Caco-2 (cell line): Measurements from ENCODE around the gene RIN3. TPM values are rescaled to one million over a fixed set of nuclear protein-coding genes. Genes with fewer than 3 reads are reported as not detected.

Experiments
- BruUV-seq: library from RNA; stranded (reverse); fragments of 400-500 nt; replicated peaks from 2 replicates; lab custom pipeline; 2021; lab: Mats Ljungman, UMichigan
- CTCF ChIA-PET: fragments of 300-600 bp; sonication (Branson Sonifier 250); formaldehyde crosslinking; loops from one replicate; lab custom pipeline; 2022; ENCODE audit warnings: antibody characterized with exemption; lab: Charles Lee
- POLR2A ChIA-PET: fragments of 300-600 bp; sonication (Branson Sonifier 250); formaldehyde crosslinking; loops from one replicate; lab custom pipeline; 2022; ENCODE audit warnings: antibody characterized with exemption; lab: Charles Lee
- DNase-seq, 2 experiments: peaks; one replicate each; pipeline versions ENCODE4 v3.0.0 to v3.0.0-alpha.2; 2020 to 2022
- H3K27me3 ChIP-seq: replicated peaks from 2 replicates; pipeline ENCODE4 v1.6.0; 2011; ENCODE audit warnings: low read length; ENCODE audit not compliant: control insufficient read depth, insufficient read depth
- H3K36me3 ChIP-seq: 2 replicates; pipeline ENCODE4 v1.5.1; 2011; ENCODE audit warnings: low read length; ENCODE audit not compliant: control insufficient read depth, insufficient read depth
- H3K4me1 ChIP-seq: fragments of 250-450 bp; sonication (Bioruptor Pico); 2 replicates; pipeline ENCODE4 v1.5.1; 2020; ENCODE audit warnings: mild to moderate bottlenecking
- H3K4me3 ChIP-seq: 2 replicates; pipeline ENCODE4 v1.5.1; 2011; ENCODE audit warnings: low read depth, mild to moderate bottlenecking, control low read depth, low read length
- H3K9me3 ChIP-seq: fragments of 250-450 bp; sonication (Bioruptor Pico); 2 replicates; pipeline ENCODE4 v1.5.1; 2020; ENCODE audit warnings: mild to moderate bottlenecking, moderate library complexity
- H3K27ac Mint-ChIP-seq: one replicate; pipeline ENCODE4 v1.8.0; 2022; ENCODE audit warnings: mixed read lengths; ENCODE audit not compliant: unreplicated experiment
- H3K27me3 Mint-ChIP-seq: one replicate; pipeline ENCODE4 v1.8.0; 2022; ENCODE audit warnings: mixed read lengths; ENCODE audit not compliant: insufficient read depth, unreplicated experiment
- H3K36me3 Mint-ChIP-seq: one replicate; pipeline ENCODE4 v1.8.0; 2022; ENCODE audit warnings: mild to moderate bottlenecking, mixed read lengths; ENCODE audit not compliant: insufficient read depth, unreplicated experiment
- H3K4me1 Mint-ChIP-seq: one replicate; pipeline ENCODE4 v1.8.0; 2022; ENCODE audit warnings: low read depth, mixed read lengths; ENCODE audit not compliant: unreplicated experiment
- H3K4me3 Mint-ChIP-seq: one replicate; pipeline ENCODE4 v1.8.0; 2022; ENCODE audit warnings: mild to moderate bottlenecking, moderate library complexity, mixed read lengths; ENCODE audit not compliant: unreplicated experiment
- H3K9me3 Mint-ChIP-seq: one replicate; pipeline ENCODE4 v1.8.0; 2022; ENCODE audit warnings: mixed read lengths; ENCODE audit not compliant: unreplicated experiment
- intact Hi-C: fragments of 100-400 bp; cut with micrococcal nuclease; formaldehyde crosslinking; loops from one replicate; pipeline ENCODE4 v1.10.0; 2022; ENCODE audit not compliant: unreplicated experiment
- total RNA-seq: library from RNA; stranded (reverse); gene quantifications from 2 replicates; pipeline ENCODE4 v1.2.3, GENCODE V29; 2022
- TF ChIP-seq, protein P1 (sequence below), 2 experiments: fragments of 200-600 bp in 1 of 2; IDR thresholded peaks; 1 replicate in 1 of 2; 2 replicates in 1 of 2; pipeline versions ENCODE4 v1.5.1 to v1.8.0; 2011 to 2022; ENCODE audit warnings: antibody characterized with exemption in 1 of 2, control low read depth in 1 of 2, inconsistent platforms in 1 of 2, low read depth in 1 of 2, low read length in 1 of 2, mild to moderate bottlenecking in 1 of 2, moderate library complexity in 1 of 2; ENCODE audit not compliant: insufficient read depth in 1 of 2, severe bottlenecking in 1 of 2, unreplicated experiment in 1 of 2

The RIN3 gene
- total RNA-seq, 1 experiment from 2014 or later = 20.7 TPM

DNA sequence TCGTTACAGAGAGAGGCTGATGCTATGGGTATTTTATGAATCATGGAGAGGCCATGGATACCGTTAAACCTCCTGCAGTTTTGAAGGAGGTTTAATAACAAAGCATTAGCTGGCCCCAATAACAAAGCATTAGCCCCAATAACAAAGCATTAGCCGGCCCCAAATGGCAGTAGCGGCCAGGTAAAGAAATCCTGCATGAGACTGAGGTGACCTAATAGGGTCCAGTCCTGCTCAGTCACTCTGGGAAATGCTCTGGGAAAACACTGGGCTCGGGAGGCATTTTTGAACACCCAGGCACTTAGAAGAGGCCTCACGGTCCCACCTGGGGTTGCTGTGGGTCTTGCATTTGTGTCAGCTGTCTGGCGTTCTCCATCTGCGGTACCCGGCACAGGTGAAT is 776 bp upstream of the RIN3 start:
- H3K9me3 ChIP-seq = no peaks in the 10 kb centered on the region
- peaks cover 18% of the 10 kb centered on the region for H3K4me1 Mint-ChIP-seq
- no TSS peak for BruUV-seq
- H3K4me1 ChIP-seq = peaks cover 27% of the 10 kb centered on the region; the same call in 1 of the 2 replicates
- peaks cover 1% of the 10 kb centered on the region for H3K36me3 Mint-ChIP-seq
- no peaks in the 10 kb centered on the region for H3K27me3 ChIP-seq
- no peak for DNase-seq
- H3K4me3 Mint-ChIP-seq = peak overlapping the region; percentile 77
- H3K27me3 Mint-ChIP-seq = no peaks in the 10 kb centered on the region
- ChIA-PET CTCF (no interaction called here), POLR2A (no interaction called here)
- intact Hi-C loops = no loop called here
- no peaks in the 10 kb centered on the region for H3K9me3 Mint-ChIP-seq
- peak overlapping the region; percentile 90 for H3K4me3 ChIP-seq
- TF ChIP-seq, protein P1, sequence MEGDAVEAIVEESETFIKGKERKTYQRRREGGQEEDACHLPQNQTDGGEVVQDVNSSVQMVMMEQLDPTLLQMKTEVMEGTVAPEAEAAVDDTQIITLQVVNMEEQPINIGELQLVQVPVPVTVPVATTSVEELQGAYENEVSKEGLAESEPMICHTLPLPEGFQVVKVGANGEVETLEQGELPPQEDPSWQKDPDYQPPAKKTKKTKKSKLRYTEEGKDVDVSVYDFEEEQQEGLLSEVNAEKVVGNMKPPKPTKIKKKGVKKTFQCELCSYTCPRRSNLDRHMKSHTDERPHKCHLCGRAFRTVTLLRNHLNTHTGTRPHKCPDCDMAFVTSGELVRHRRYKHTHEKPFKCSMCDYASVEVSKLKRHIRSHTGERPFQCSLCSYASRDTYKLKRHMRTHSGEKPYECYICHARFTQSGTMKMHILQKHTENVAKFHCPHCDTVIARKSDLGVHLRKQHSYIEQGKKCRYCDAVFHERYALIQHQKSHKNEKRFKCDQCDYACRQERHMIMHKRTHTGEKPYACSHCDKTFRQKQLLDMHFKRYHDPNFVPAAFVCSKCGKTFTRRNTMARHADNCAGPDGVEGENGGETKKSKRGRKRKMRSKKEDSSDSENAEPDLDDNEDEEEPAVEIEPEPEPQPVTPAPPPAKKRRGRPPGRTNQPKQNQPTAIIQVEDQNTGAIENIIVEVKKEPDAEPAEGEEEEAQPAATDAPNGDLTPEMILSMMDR (IDR thresholded peaks at IDR 0.05; ENCODE audit: insufficient read depth in 1 of 2, low read depth in 1 of 2, low read length in 1 of 2, severe bottlenecking in 1 of 2, unreplicated experiment in 1 of 2) = no peak
- H3K27ac Mint-ChIP-seq = no peak overlapping the region
- no peaks in the 10 kb centered on the region for H3K36me3 ChIP-seq

DNA sequence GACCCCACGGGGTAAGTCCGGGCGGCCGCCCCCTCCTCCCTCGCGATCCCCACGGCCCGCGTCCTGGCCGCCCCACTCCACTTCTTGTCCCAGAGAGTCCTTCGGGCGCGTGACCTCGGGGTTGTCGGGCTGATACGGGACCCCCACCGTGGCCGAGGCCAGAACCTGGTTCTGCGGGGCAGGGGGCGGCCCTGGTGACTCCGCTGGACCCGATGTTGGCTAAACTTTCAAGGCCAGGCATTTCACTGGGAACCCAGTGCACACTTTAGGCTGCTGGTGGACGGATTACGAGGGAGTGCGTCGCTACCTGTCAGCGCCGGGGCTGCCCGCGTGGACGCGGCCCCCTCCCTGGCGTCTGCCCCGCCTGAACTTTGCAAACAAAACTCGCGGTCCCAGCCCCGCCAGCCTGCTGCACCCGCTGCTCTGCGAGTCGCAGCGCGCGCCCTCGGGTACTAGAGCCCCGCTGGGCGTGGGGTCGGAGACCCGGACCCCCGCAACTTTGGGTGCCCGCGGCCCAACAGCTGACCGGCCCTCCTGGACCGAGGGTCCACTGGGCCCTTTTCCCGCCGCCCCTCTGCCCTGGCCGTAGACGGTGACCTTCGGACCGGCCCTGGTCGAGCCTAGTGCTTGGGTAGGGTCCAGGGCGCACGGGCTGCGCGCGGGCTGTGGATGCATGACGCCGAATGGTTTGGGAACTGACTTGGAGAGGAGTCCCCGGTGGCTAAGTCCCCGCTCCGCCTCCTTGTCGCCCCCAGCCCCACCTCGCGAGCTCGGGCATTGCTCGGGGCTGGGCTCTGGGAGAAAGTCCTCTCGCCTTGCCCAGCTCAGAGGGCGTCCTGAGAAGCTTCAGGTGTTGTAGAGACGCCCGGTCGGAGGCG is 624 bp downstream of the RIN3 start:
- H3K4me1 Mint-ChIP-seq = peaks cover 18% of the 10 kb centered on the region
- H3K9me3 Mint-ChIP-seq = no peaks in the 10 kb centered on the region
- no peaks in the 10 kb centered on the region for H3K27me3 Mint-ChIP-seq
- Histone ChIP-seq H3K27me3 (no peaks in the 10 kb centered on the region), H3K4me1 (peaks cover 27% of the 10 kb centered on the region; the same call in 1 of the 2 replicates), H3K4me3 (peak overlapping the region; percentile 90), H3K36me3 (no peaks in the 10 kb centered on the region), H3K9me3 (no peaks in the 10 kb centered on the region)
- TF ChIP-seq, protein P1 (IDR thresholded peaks at IDR 0.05; ENCODE audit: insufficient read depth in 1 of 2, low read depth in 1 of 2, low read length in 1 of 2, severe bottlenecking in 1 of 2, unreplicated experiment in 1 of 2) = no peak
- ChIA-PET POLR2A (no interaction called here), CTCF (no interaction called here)
- H3K4me3 Mint-ChIP-seq = peak overlapping the region; percentile 77
- peak overlapping the region; percentile 39 for H3K27ac Mint-ChIP-seq
- intact Hi-C loops = no loop called here
- DNase-seq = peak in 1 of 2 experiments; percentile 47
- BruUV-seq = no TSS peak
- H3K36me3 Mint-ChIP-seq = peaks cover 4% of the 10 kb centered on the region

DNA sequence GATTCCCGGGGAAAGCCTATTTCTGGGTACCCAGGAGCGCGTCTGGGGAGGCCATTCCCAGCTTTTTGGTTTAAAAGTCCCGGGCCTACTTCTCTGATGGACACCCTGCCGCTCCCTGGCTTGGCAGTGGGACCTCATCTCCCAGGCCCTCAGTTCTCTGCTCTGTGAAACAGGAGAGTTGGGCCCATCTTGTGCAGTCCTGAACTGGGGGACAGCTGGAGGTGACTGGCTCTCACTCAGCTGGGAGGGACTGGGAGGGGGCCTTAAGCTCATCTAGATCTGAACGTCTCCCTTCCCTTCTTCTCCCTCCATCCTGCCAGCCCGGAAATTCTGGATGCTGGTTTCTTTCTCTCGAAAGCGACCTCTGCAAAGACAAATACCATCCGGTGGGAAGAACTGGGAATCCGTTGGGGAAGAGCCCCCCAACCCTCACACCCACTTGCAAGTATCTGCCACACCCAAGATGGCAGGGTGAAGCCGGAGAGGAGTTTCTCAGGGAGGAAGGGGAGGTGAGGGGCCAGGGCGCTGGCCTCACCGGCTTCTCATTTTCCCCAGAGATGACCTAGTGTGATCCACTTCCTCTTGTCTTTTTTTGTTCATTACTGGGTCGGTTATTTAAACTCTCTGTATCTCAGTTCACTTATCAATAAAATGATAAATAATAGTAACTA is 1.4 kb downstream of the RIN3 start:
- H3K36me3 Mint-ChIP-seq = peaks cover 4% of the 10 kb centered on the region
- Histone ChIP-seq H3K4me3 (peak overlapping the region; percentile 90), H3K27me3 (no peaks in the 10 kb centered on the region), H3K36me3 (no peaks in the 10 kb centered on the region), H3K4me1 (peaks cover 27% of the 10 kb centered on the region; the same call in 1 of the 2 replicates), H3K9me3 (no peaks in the 10 kb centered on the region)
- ChIA-PET POLR2A (no interaction called here), CTCF (no interaction called here)
- H3K27me3 Mint-ChIP-seq = no peaks in the 10 kb centered on the region
- no peak overlapping the region for H3K27ac Mint-ChIP-seq
- peaks cover 18% of the 10 kb centered on the region for H3K4me1 Mint-ChIP-seq
- DNase-seq = no peak
- TF ChIP-seq, protein P1 (IDR thresholded peaks at IDR 0.05; ENCODE audit: insufficient read depth in 1 of 2, low read depth in 1 of 2, low read length in 1 of 2, severe bottlenecking in 1 of 2, unreplicated experiment in 1 of 2) = no peak
- intact Hi-C loops = no loop called here
- H3K4me3 Mint-ChIP-seq = peak overlapping the region; percentile 77
- BruUV-seq = TSS peak; percentile 30
- H3K9me3 Mint-ChIP-seq = no peaks in the 10 kb centered on the region
